ENCODE measurements around the gene RAB1B. TPM values are rescaled to one million over a fixed set of nuclear protein-coding genes. Genes with fewer than 3 reads are reported as not detected.
A peak's percentile ranks its signal among the peaks of the same experiment; 100 is the strongest.

The RAB1B gene
- total and polyA plus RNA-seq, 2 donors (not counting 1 experiment from before 2014, with no cell fraction given), result 77.1 to 77.8 TPM

DNA sequence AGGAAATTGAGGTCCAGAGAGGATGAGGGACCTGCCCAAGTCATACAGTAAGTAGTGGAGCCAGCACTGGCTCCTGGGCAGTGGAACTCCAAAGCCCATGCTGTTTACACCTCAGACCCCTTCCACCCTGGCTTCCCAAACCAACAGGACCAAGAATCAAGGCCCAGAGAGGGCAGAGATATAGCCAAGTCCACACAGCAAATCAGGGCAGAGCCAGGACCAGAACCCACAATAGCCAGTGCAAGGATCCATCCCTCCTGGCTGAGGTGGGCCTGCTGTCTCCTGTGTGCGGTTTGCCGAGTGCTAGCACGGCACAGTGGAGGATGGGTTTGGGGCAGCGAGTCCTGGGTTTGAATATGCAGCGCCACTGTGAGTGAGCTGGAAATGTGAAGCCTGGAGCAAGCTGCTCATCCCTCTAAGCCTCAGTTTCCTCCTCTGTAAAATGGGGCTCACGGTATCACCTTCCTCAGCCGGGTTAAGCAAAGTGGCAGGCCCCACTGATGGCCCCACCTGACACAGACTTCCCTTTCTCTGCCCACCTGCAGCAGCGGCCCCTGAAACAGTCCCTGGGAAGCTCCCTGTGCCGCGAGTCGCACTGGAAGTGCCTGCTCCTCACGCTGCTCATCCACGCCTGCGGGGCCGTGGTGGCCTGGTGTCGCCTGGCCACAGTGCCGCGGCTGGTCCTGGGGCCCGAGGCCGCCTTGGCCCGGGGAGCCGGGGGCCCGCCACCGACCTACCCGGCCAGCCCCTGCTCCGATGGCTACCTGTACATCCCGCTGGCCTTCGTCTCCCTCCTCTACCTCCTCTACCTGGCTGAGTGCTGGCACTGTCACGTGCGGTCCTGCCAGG, 25.6 kb downstream of the RAB1B start:
- no peak for ATAC-seq (ENCODE audit: low read depth)
- peak; percentile 24 for DNase-seq
- Histone ChIP-seq H4K20me1 (ENCODE audit: control insufficient read depth, insufficient read depth, low read length, poor library complexity, severe bottlenecking) (no peaks in the 10 kb centered on the region), H3K36me3 (replicated peaks in 1 of 2; ENCODE audit: control extremely low read depth in 1 of 2, control insufficient read depth in 1 of 2, extremely low read depth in 1 of 2, insufficient read depth in 2 of 2, low read length in 1 of 2) (no peaks in the 10 kb centered on the region), H2AFZ (ENCODE audit: insufficient read depth, low read depth, low read length, poor library complexity, severe bottlenecking) (no peak overlapping the region), H3K4me3 (ENCODE audit: control extremely low read depth in 1 of 5, extremely low read depth in 1 of 5, insufficient read depth in 1 of 5, low read depth in 2 of 5, low read length in 4 of 5) (no peak overlapping the region), H3K9me3 (ENCODE audit: control extremely low read depth in 1 of 3, control insufficient read depth in 2 of 3, insufficient read depth in 1 of 3, low read length in 2 of 3) (peaks cover 0 to 4% (median 0%) of the 10 kb centered on the region in 3 donors), H3K27me3 (replicated peaks in 1 of 4; ENCODE audit: control extremely low read depth in 1 of 4, control insufficient read depth in 3 of 4, insufficient read depth in 4 of 4, low read length in 3 of 4) (peaks cover 2 to 33% (median 15%) of the 10 kb centered on the region in 4 experiments), H3K4me2 (replicated peaks; ENCODE audit: low read depth, low read length, poor library complexity, severe bottlenecking) (no peak overlapping the region), H3K27ac (ENCODE audit: low read length in 2 of 2) (no peak overlapping the region), H3K9ac (ENCODE audit: low read length) (no peak overlapping the region), H3K4me1 (ENCODE audit: control insufficient read depth in 2 of 2, insufficient read depth in 2 of 2, low read length in 2 of 2) (peaks cover 24 to 25% of the 10 kb centered on the region in 2 donors), H3K79me2 (ENCODE audit: control insufficient read depth, insufficient read depth, low read length) (no peaks in the 10 kb centered on the region)
- H3K4me1 Mint-ChIP-seq, result peaks cover 23% of the 10 kb centered on the region
- intact Hi-C loops (cut with micrococcal nuclease), result no loop called here
- TF ChIP-seq, protein P1, sequence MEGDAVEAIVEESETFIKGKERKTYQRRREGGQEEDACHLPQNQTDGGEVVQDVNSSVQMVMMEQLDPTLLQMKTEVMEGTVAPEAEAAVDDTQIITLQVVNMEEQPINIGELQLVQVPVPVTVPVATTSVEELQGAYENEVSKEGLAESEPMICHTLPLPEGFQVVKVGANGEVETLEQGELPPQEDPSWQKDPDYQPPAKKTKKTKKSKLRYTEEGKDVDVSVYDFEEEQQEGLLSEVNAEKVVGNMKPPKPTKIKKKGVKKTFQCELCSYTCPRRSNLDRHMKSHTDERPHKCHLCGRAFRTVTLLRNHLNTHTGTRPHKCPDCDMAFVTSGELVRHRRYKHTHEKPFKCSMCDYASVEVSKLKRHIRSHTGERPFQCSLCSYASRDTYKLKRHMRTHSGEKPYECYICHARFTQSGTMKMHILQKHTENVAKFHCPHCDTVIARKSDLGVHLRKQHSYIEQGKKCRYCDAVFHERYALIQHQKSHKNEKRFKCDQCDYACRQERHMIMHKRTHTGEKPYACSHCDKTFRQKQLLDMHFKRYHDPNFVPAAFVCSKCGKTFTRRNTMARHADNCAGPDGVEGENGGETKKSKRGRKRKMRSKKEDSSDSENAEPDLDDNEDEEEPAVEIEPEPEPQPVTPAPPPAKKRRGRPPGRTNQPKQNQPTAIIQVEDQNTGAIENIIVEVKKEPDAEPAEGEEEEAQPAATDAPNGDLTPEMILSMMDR (IDR thresholded peaks at IDR 0.05), result no peak
- TF ChIP-seq EZH2 (IDR thresholded peaks at IDR 0.05; ENCODE audit: borderline replicate concordance, insufficient read depth, low read depth, low read length, poor library complexity, severe bottlenecking), result no peak
- 79% methylated on average over 26 of the region's 30 CpGs for WGBS (ENCODE audit: insufficient coverage)
- no peak overlapping the region for H3K4me3 Mint-ChIP-seq
- peaks cover 18% of the 10 kb centered on the region for H3K27me3 Mint-ChIP-seq
- H3K27ac Mint-ChIP-seq, result no peak overlapping the region
- POLR2A ChIA-PET, result no interaction called here
- no peaks in the 10 kb centered on the region for H3K9me3 Mint-ChIP-seq (ENCODE audit: insufficient read depth)
- CTCF ChIA-PET, result interaction anchor here (2.1 kb wide), 1 partner anchor 18 kb away, joined by 8 read pairs; no protein-coding TSS in a partner anchor

Data from B cell (primary cell).